GM12891 (cell line): ENCODE measurements around the gene CXXC4.

Experiments used
- PAX5 ChIP-seq: IDR thresholded peaks from 2 replicates; pipeline ENCODE4 v1.6.1; 2011; ENCODE audit warnings: low read length, moderate library complexity, mild to moderate bottlenecking; ENCODE audit not compliant: insufficient read depth, severe bottlenecking
- POLR2A ChIP-seq: IDR thresholded peaks from 2 replicates; pipeline ENCODE4 v1.6.1; 2011; ENCODE audit warnings: low read depth, low read length, control low read depth
- POLR2AphosphoS5 ChIP-seq: IDR thresholded peaks from 2 replicates; pipeline ENCODE4 v1.6.1; 2011; ENCODE audit warnings: low read depth, low read length, control low read depth
- POU2F2 ChIP-seq: IDR thresholded peaks from 2 replicates; pipeline ENCODE4 v1.6.1; 2011; ENCODE audit warnings: low read depth, mild to moderate bottlenecking, control low read depth, low read length, moderate library complexity
- SPI1 ChIP-seq: IDR thresholded peaks from 2 replicates; pipeline ENCODE4 v1.6.1; 2011; ENCODE audit warnings: low read depth, low read length, control low read depth
- TAF1 ChIP-seq: IDR thresholded peaks from 2 replicates; pipeline ENCODE4 v1.6.1; 2011; ENCODE audit warnings: low read depth, low read length, control low read depth

GRCh38 chr4:104465201-104465600 lies 29.5 kb downstream of the CXXC4 start:
- no peak for TF ChIP-seq POLR2A
- no peak for TF ChIP-seq POLR2AphosphoS5
- TF ChIP-seq TAF1 = no peak
- TF ChIP-seq SPI1 = no peak
- no peak for TF ChIP-seq POU2F2
- no peak for TF ChIP-seq PAX5
